Activated CD4-positive, alpha-beta memory T cell treated with anti-CD3 and anti-CD28 coated beads for 36 hours (primary cell): Measurements from ENCODE around the gene ZNF532. TPM values are rescaled to one million over a fixed set of nuclear protein-coding genes. Genes with fewer than 3 reads are reported as not detected.

Experiments used
- CTCF ChIA-PET: fragments of 350-600 bp; sonication (Branson Sonifier 250); formaldehyde crosslinking; loops from one replicate; lab custom pipeline; 2021; ENCODE audit warnings: antibody characterized with exemption, inconsistent platforms; lab: Charles Lee
- POLR2A ChIA-PET: fragments of 350-600 bp; sonication (Branson Sonifier 250); formaldehyde crosslinking; loops from one replicate; lab custom pipeline; 2021; ENCODE audit warnings: antibody characterized with exemption; lab: Charles Lee
- DNase-seq: peaks from one replicate; pipeline ENCODE4 v3.0.0-alpha.2; 2020
- H3K27ac Mint-ChIP-seq: one replicate; pipeline ENCODE4 v1.8.0; 2021; ENCODE audit warnings: mixed read lengths
- H3K27me3 Mint-ChIP-seq: one replicate; pipeline ENCODE4 v1.8.0; 2021; ENCODE audit warnings: mixed read lengths
- H3K36me3 Mint-ChIP-seq: one replicate; pipeline ENCODE4 v1.8.0; 2021; ENCODE audit warnings: mixed read lengths
- H3K4me1 Mint-ChIP-seq: one replicate; pipeline ENCODE4 v1.8.0; 2021; ENCODE audit warnings: low read depth, mixed read lengths
- H3K4me3 Mint-ChIP-seq: one replicate; pipeline ENCODE4 v1.8.0; 2021; ENCODE audit warnings: mild to moderate bottlenecking, mixed read lengths
- H3K9me3 Mint-ChIP-seq: one replicate; pipeline ENCODE4 v1.8.0; 2021; ENCODE audit warnings: mixed read lengths
- intact Hi-C: fragments of 100-400 bp; cut with micrococcal nuclease; formaldehyde crosslinking; loops from one replicate; pipeline ENCODE4 v1.15.1; 2023
- total RNA-seq, 2 experiments: library from RNA; stranded (reverse); gene quantifications; one replicate each; pipeline ENCODE4 v1.2.3, GENCODE V29; 2021

The ZNF532 gene
- total RNA-seq, 2 experiments from 2014 or later = 5.5 to 5.7 TPM

DNA sequence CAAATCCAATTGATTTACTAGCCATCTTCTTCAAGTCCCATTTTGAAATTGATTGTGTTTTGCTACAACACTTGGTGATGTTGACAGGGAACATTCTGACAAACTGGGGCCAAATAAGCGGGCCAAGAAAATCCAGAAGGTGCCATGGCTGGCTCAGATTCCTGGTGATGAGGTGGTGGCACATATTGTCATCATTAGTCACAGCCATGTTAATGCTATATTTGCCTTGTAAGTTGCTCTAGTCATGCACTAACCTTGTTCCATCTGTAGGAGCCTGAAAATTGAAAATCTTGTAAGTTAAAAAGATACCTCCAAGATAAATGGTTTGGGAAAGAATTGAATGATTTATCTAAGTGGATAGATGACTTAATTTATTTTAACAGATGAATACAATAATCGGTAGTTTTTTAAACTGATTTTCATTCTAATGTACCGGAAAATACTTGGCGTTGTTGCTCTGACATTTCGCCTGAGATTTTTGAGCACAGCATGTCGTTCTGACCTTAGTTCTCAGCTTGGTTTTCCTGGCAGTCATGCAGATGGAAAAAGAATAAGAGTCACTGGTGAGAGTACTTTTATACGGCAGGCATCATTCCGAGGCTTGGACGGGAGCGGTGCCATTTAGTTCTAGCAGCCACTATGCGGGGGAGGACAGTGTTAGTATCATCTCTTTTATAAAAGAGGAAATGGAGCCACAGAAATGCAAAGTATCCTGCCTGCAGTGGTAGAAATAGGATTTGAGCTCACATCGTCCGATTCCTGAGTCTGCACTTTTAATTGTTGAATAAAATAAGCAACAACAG, 133.9 kb downstream of the ZNF532 start:
- no peaks in the 10 kb centered on the region for H3K4me1 Mint-ChIP-seq
- no peak overlapping the region for H3K4me3 Mint-ChIP-seq
- CTCF ChIA-PET = no interaction called here
- intact Hi-C loops = no loop called here
- POLR2A ChIA-PET = no interaction called here
- no peaks in the 10 kb centered on the region for H3K36me3 Mint-ChIP-seq
- H3K9me3 Mint-ChIP-seq = no peaks in the 10 kb centered on the region
- H3K27ac Mint-ChIP-seq = no peak overlapping the region
- DNase-seq = no peak
- peaks cover 8% of the 10 kb centered on the region for H3K27me3 Mint-ChIP-seq

DNA sequence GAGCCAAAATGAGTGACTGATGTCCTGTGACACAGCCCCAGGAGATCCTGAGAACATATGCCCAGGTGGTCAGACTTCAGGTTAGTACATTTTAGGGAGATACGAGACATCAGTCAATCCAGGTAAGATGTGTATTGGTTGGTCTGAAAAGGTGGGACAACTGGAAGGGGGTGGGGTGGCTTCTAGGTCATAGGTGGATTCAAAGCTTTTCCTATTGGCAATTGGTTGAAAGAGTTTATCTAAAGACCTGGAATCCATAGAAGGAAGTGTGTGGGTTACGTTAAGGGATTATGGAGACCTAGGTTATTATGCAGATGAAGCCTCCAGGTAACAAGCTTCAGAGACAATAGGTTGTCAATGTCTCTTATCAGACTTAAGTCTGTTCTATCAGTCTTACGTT, 136.5 kb downstream of the ZNF532 start:
- Mint-ChIP-seq H3K27me3 (peaks cover 6% of the 10 kb centered on the region), H3K4me3 (no peak overlapping the region), H3K27ac (no peak overlapping the region), H3K4me1 (no peaks in the 10 kb centered on the region), H3K36me3 (no peaks in the 10 kb centered on the region), H3K9me3 (no peaks in the 10 kb centered on the region)
- intact Hi-C loops = no loop called here
- no peak for DNase-seq
- CTCF ChIA-PET = interaction anchor here (0.7 kb wide), 1 partner anchor 83 kb away, joined by 3 read pairs; no protein-coding TSS in a partner anchor
- POLR2A ChIA-PET = no interaction called here

- Mint-ChIP-seq H3K4me1 (no peaks in the 10 kb centered on the region), H3K27me3 (peaks cover 2% of the 10 kb centered on the region), H3K4me3 (no peak overlapping the region), H3K36me3 (no peaks in the 10 kb centered on the region), H3K27ac (no peak overlapping the region), H3K9me3 (no peaks in the 10 kb centered on the region)
- DNase-seq = no peak
- ChIA-PET POLR2A (no interaction called here), CTCF (interaction anchor here (0.7 kb wide), 1 partner anchor 82 kb away, joined by 3 read pairs; no protein-coding TSS in a partner anchor)
- intact Hi-C loops = no loop called here
Measured at GRCh38 chr18:59001721-59002120, 137.0 kb downstream of the ZNF532 start.

DNA sequence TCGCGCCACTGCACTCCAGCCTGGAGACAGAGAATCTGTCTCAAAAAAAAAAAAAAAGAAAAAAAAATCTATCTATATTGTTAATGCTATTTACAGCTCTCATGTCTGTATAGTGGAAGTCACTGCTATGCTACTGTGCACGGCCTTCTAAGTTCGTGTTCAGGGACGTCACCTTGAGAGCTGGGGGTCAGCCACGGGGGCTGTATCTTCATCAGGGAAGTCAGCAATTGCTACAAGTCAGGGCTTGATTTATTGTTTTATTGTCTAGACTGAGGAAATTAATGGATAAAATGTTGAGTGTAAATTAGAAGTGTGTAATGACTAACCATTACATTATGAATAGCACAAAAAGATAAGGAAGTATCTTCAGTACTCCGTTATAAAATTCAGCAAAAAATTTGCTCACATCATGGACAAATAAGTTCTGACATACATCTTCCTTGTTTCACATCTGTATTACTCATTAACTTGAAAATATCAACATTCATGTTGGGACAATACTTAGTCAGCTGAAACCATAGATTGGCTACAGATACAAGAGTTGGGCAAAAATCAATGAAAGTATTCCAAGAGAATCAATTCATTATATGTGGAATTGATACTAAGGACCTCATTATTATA, 138.4 kb downstream of the ZNF532 start:
- ChIA-PET CTCF (no interaction called here), POLR2A (no interaction called here)
- no peak overlapping the region for H3K27ac Mint-ChIP-seq
- no peaks in the 10 kb centered on the region for H3K36me3 Mint-ChIP-seq
- no peaks in the 10 kb centered on the region for H3K9me3 Mint-ChIP-seq
- no peaks in the 10 kb centered on the region for H3K27me3 Mint-ChIP-seq
- H3K4me3 Mint-ChIP-seq = no peak overlapping the region
- intact Hi-C loops = no loop called here
- H3K4me1 Mint-ChIP-seq = no peaks in the 10 kb centered on the region
- DNase-seq = no peak

DNA sequence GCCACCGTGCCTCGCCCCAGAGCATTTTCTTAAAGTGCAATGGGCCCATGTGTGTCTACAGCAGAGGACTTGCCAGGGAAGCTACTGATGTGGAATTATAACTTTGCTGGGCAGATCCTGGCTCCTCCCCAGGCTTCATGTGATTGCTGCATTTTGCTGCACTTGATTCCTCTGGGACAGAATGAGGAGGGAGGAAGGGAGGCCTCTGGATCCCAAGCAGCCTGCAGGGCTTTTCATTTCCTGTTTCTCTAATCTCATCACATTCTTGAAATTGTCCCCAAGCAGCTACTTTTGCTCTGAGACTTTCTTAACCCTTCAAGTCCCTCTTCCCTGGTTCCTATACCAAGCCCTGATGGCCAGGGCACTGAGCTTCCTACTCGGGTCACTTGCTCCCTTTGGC, 140.6 kb downstream of the ZNF532 start:
- ChIA-PET POLR2A (no interaction called here), CTCF (no interaction called here)
- no peaks in the 10 kb centered on the region for H3K4me1 Mint-ChIP-seq
- H3K27me3 Mint-ChIP-seq = no peaks in the 10 kb centered on the region
- H3K9me3 Mint-ChIP-seq = no peaks in the 10 kb centered on the region
- no peak overlapping the region for H3K4me3 Mint-ChIP-seq
- no peak for DNase-seq
- no peak overlapping the region for H3K27ac Mint-ChIP-seq
- no peaks in the 10 kb centered on the region for H3K36me3 Mint-ChIP-seq
- intact Hi-C loops = no loop called here

- Mint-ChIP-seq H3K27me3 (peaks cover 4% of the 10 kb centered on the region), H3K9me3 (no peaks in the 10 kb centered on the region), H3K4me3 (no peak overlapping the region), H3K27ac (no peak overlapping the region), H3K4me1 (no peaks in the 10 kb centered on the region), H3K36me3 (no peaks in the 10 kb centered on the region)
- intact Hi-C loops = no loop called here
- DNase-seq = no peak
- CTCF ChIA-PET = no interaction called here
- POLR2A ChIA-PET = interaction anchor here (0.6 kb wide), 1 partner anchor 14 kb away, joined by 3 read pairs; no protein-coding TSS in a partner anchor
Measured at GRCh38 chr18:59006461-59007067, 141.9 kb downstream of the ZNF532 start.

DNA sequence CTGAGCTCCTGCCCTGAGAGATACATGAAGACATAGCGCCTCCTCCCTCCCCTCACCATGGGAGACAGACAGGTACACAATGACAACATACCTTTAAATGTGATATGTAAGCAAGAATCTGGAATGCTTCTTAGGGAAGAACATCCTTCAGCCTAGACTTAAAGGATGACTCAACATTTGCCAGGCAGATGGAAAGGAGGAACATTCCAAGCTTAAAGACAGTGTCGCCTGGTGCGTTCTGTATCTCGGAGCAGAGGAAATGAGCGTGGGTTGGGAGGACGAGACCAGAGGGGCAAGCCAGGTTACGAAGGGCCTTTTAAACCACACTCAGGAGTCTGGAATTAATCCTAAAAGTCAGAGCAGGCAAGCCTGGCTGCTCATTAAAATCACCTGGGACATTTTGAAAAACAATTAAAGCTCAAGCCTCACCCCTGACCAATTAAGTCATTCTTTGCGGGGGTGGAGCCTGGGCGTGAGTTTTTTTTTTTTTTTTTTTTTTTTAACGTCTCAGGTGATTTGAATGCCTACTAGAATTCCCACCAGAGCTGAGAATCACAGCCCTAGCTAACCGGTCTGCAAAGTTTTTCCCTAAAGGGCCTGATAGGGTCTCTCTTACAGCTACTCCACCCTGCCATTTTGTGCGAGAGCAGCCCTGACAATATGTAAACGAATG, 143.8 kb downstream of the ZNF532 start:
- DNase-seq = no peak
- H3K27me3 Mint-ChIP-seq = peaks cover 9% of the 10 kb centered on the region
- H3K36me3 Mint-ChIP-seq = no peaks in the 10 kb centered on the region
- H3K27ac Mint-ChIP-seq = no peak overlapping the region
- ChIA-PET POLR2A (no interaction called here), CTCF (no interaction called here)
- H3K4me3 Mint-ChIP-seq = no peak overlapping the region
- H3K9me3 Mint-ChIP-seq = no peaks in the 10 kb centered on the region
- H3K4me1 Mint-ChIP-seq = no peaks in the 10 kb centered on the region
- intact Hi-C loops = no loop called here

- intact Hi-C loops = no loop called here
- ChIA-PET POLR2A (no interaction called here), CTCF (interaction anchor here (0.6 kb wide), 1 partner anchor 534 kb away, joined by 3 read pairs; no protein-coding TSS in a partner anchor)
- no peaks in the 10 kb centered on the region for H3K36me3 Mint-ChIP-seq
- H3K4me1 Mint-ChIP-seq = no peaks in the 10 kb centered on the region
- no peak for DNase-seq
- peaks cover 12% of the 10 kb centered on the region for H3K27me3 Mint-ChIP-seq
- H3K27ac Mint-ChIP-seq = no peak overlapping the region
- no peaks in the 10 kb centered on the region for H3K9me3 Mint-ChIP-seq
- no peak overlapping the region for H3K4me3 Mint-ChIP-seq
Measured at GRCh38 chr18:59009846-59010245, 145.2 kb downstream of the ZNF532 start.

- ChIA-PET CTCF (no interaction called here), POLR2A (no interaction called here)
- no peak overlapping the region for H3K4me3 Mint-ChIP-seq
- no peak overlapping the region for H3K27ac Mint-ChIP-seq
- H3K36me3 Mint-ChIP-seq = no peaks in the 10 kb centered on the region
- peaks cover 17% of the 10 kb centered on the region for H3K27me3 Mint-ChIP-seq
- DNase-seq = no peak
- intact Hi-C loops = no loop called here
- H3K4me1 Mint-ChIP-seq = no peaks in the 10 kb centered on the region
- no peaks in the 10 kb centered on the region for H3K9me3 Mint-ChIP-seq
Measured at GRCh38 chr18:59011289-59011688, 146.6 kb downstream of the ZNF532 start.

DNA sequence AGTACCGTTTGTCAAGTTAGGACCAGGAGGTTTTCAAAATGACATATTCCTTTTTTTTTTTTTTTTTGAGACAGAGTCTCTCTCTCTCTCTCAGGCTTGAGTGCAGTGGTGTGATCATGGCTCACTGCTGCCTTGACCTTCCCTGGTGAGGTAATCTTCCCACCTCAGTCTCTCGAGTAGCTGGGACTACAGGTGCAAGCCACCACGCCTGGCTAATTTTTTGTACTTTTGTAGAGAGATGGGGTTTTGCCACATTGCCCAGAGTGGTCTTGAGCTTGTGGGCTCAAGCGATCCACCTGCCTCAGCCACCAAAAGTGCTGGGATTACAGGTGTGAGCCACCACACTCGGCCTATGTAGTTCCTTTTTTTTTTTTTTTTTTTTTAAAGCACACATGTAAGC, 147.1 kb downstream of the ZNF532 start:
- ChIA-PET POLR2A (interaction anchor here (0.7 kb wide), 1 partner anchor 134 kb away, joined by 5 read pairs; no protein-coding TSS in a partner anchor), CTCF (no interaction called here)
- intact Hi-C loops = no loop called here
- Mint-ChIP-seq H3K4me3 (no peak overlapping the region), H3K9me3 (no peaks in the 10 kb centered on the region), H3K27me3 (peaks cover 17% of the 10 kb centered on the region), H3K36me3 (no peaks in the 10 kb centered on the region), H3K27ac (no peak overlapping the region), H3K4me1 (no peaks in the 10 kb centered on the region)
- DNase-seq = no peak

DNA sequence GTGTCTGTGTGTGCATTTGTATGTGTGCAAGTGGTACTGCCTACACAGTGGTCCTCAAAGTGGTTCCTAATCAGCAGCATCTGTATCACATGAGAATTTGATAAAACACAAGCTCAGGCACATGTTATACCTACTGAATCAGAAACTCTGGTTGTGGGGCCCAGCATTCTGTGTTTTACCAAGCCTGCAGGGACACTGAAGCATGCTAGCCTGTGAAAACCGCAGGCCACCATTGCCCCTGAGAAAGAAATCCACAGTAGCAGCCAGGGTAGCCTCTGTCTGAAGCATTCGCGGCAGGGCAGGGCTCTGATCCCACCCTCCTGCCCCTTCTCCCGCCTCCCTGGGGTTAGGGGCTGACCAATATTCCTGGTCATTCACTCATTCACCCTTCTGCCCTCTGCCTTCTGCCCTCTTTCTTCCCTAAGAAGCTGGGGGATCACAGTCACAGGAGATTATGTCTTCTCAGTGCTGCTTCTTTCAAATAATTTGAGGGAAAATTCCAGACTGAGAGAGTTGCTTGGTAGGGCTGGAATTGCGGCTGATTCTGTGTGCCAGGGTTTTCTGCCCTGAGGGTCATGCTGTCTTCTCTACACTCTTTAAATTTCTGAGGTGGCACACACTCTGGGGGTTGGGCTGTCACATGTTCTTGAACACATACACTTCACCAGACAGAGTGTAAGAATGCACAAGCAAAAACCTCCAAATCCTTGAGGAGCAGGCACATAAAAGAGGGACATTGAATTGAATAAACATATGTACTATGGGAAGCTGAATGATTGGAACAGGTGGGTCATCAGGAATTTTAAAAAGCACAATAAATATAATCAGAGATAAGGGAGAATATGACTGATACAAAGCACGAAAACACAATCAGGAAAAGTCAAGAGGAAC, 148.4 kb downstream of the ZNF532 start:
- H3K27me3 Mint-ChIP-seq = peaks cover 23% of the 10 kb centered on the region
- H3K9me3 Mint-ChIP-seq = peaks cover 6% of the 10 kb centered on the region
- H3K36me3 Mint-ChIP-seq = no peaks in the 10 kb centered on the region
- H3K27ac Mint-ChIP-seq = no peak overlapping the region
- intact Hi-C loops = no loop called here
- ChIA-PET CTCF (interaction anchor here (0.6 kb wide), 1 partner anchor 104 kb away, joined by 3 read pairs; no protein-coding TSS in a partner anchor), POLR2A (no interaction called here)
- no peaks in the 10 kb centered on the region for H3K4me1 Mint-ChIP-seq
- no peak overlapping the region for H3K4me3 Mint-ChIP-seq
- no peak for DNase-seq
